DMS153 treated with DMSO at 0.1 percent for 48 hours (cell line): Measurements from ENCODE around the gene CSAD.
"Not testable (repeated sequence)": the region's sequence is repeated elsewhere in the genome, so short reads cannot be mapped to it uniquely, and the experiment has no call there.

Source experiments
- DNase-seq: peaks from one replicate; lab custom pipeline; 2025; ENCODE audit not compliant: unreplicated experiment; lab: John Stamatoyannopoulos, UW

The CSAD gene

GRCh38 chr12:53218551-53219291 is 38.0 kb upstream of the CSAD start:
- DNase-seq = no peak

GRCh38 chr12:53217931-53218307 is 37.2 kb upstream of the CSAD start:
- DNase-seq = no peak

- DNase-seq = no peak
Measured at GRCh38 chr12:53217051-53217930, 36.6 kb upstream of the CSAD start.

GRCh38 chr12:53215497-53215896 is 34.8 kb upstream of the CSAD start:
- no peak for DNase-seq

- DNase-seq = no peak
Measured at GRCh38 chr12:53214687-53215455, 34.1 kb upstream of the CSAD start.

GRCh38 chr12:53214221-53214620 is 33.5 kb upstream of the CSAD start:
- no peak for DNase-seq

GRCh38 chr12:53213348-53213747 is 32.6 kb upstream of the CSAD start:
- DNase-seq = peak; percentile 62

- DNase-seq = no peak
Measured at GRCh38 chr12:53212931-53213330, 32.2 kb upstream of the CSAD start.

- no peak for DNase-seq
Measured at GRCh38 chr12:53211476-53212381, 31.0 kb upstream of the CSAD start.

- no peak for DNase-seq
Measured at GRCh38 chr12:53210843-53211242, 30.1 kb upstream of the CSAD start.

GRCh38 chr12:53208877-53209463 is 28.2 kb upstream of the CSAD start:
- no peak for DNase-seq

- DNase-seq = no peak
Measured at GRCh38 chr12:53208435-53208834, 27.7 kb upstream of the CSAD start.

- DNase-seq = no peak
Measured at GRCh38 chr12:53207042-53207441, 26.3 kb upstream of the CSAD start, which contains the start of gene ITGB7. ITGB7 (minus strand) TSS chr12:53207251; CDS start chr12:53200443, 6,808 bp downstream.

GRCh38 chr12:53205747-53206419 is 25.2 kb upstream of the CSAD start:
- no peak for DNase-seq

GRCh38 chr12:53204351-53204750 is 23.6 kb upstream of the CSAD start:
- DNase-seq = no peak

GRCh38 chr12:53202316-53202715 is 21.6 kb upstream of the CSAD start:
- DNase-seq = not testable (repeated sequence)

- DNase-seq = no peak
Measured at GRCh38 chr12:53201639-53202038, 20.9 kb upstream of the CSAD start.

GRCh38 chr12:53201177-53201541 is 20.4 kb upstream of the CSAD start:
- no peak for DNase-seq

GRCh38 chr12:53200458-53201176 is 19.9 kb upstream of the CSAD start:
- DNase-seq = no peak
